Activated gamma-delta T cell treated with anti-CD3 and anti-CD28 coated beads, Interleukin-2, amount 50 U/mL, for 16 hours (primary cell): ENCODE results near the gene SLC15A1.

ENCODE experiments used
- DNase-seq: peaks from one replicate; pipeline ENCODE4 v3.0.0-alpha.2; 2020; ENCODE audit warnings: low read depth

Gene SLC15A1

DNA sequence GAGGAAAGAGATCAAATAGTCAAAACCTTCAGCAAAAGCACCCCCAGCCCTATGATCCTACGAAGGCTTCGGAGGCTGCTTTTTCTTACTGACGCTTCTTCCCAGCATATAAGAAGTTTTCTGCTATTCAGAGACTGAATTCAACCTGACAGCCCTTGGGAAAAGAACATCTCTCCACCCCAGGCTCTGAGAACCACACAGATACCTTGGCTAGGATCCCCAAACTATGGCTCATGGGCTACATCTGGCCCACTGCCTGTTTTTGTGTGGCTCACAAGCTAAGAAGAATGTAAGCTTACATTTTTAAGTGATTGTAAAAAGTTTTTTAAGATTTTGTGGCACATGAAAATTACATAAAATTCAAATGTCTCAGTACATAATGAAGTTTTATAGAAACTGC is 3.0 kb downstream of the SLC15A1 start:
- no peak for DNase-seq

DNA sequence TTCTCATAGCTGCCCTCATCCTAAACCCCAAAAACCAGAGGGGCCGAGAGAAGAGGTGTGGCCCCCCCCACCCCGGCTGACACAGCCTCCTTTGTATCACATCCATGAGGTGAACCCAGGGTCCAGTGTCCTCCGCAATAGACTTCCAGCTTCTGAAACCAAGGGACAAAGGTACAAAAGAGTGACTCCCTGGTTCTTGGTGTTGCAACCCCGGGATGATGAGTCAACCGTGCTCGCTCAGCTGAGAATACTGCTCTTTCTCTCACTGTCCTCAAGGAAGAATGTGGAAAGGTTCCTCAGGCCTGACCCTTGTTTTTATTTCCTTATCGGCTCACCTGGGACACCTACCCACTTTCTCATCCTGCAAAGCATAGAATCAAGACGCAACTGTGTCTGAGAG is 5.5 kb downstream of the SLC15A1 start:
- DNase-seq, result no peak

DNA sequence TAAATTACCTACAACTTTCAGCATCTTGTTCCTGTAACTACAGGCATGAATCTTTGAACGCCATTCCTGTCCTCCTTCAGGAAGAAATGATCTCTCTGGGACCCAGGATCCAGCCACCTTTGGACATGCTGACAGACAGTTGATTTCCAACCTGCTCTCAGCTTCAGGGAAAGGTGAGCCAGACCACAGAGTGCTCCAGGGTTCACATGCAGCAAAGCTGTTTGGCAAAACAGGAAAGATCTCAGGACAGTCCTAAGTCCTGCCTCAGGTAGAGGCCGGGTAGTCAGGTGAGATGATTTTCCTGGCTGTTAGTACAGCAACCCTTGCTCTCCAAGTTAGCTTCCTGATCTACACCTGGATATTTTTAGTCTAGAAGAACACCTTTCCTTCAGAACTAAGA is 9.1 kb downstream of the SLC15A1 start:
- DNase-seq, result no peak

DNA sequence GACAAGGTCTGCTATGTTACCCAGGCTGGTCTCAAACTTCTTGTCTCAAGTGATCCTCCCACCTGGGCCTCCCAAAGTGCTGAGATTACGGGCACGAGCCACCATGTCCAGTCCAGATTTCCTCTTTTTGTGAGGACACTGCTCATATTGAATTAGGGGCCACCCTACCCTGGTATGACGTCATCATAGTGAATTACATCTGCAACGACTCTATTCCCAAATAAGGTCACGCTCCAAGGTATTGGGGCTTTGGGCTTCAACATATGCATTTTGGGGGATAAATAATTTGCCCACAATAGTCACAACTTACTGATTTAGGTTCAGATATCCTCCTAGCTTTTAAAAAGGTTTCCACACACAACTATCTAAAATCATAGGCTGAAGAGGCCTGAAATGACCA is 9.5 kb downstream of the SLC15A1 start:
- no peak for DNase-seq

DNA sequence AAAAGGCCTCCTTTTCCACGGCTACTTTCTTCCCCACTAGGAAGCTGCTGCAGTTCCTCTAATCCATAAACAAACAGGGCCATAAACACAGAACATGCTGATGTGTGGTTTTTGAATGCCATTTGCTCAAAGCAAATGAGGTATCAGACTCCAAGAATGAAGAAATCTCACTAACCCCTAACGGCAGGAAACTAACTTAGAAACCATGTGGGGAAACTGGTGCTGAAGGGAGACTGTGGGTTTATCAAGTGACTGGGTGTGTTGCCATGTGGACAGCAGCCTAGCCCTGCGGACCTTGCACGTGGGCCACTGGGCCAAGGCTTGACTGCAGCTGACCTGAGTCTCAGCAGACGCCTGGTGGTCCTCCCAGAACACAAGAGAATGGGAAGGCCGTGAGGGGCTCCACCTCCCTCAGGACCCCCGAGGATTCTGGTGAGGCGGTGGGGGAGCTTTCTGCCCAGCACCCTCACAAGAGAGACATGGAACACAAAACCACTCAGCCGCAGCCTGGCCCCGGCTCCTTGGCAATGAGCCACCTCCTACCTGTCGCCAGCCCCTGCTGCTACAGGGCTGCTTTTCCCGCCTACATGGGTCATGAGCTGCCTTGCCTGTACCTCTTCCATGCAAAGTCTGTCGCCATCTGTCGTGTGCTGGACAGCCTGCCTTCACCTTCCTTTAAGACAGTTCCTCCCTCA is 10.6 kb downstream of the SLC15A1 start:
- DNase-seq, result no peak

DNA sequence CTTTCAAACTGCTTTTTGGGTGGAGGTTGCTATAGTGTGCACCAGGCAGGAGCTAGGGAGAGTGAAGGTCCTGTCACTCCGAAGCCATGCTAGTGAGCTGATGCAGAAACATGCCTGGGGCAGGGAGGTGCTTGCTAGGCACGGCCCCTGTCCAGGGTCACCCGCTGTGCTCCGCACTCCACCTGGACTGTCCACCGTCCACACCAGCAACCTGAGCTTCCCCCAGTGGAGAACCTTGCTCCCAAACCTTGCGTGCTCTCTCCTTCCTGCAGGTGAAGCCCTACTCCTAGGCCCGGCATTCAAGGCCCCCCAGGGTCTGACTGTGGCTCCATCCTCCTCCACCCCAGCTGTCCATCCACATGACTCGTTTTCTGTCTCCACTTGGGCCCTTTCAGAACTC is 12.3 kb downstream of the SLC15A1 start:
- DNase-seq, result no peak

DNA sequence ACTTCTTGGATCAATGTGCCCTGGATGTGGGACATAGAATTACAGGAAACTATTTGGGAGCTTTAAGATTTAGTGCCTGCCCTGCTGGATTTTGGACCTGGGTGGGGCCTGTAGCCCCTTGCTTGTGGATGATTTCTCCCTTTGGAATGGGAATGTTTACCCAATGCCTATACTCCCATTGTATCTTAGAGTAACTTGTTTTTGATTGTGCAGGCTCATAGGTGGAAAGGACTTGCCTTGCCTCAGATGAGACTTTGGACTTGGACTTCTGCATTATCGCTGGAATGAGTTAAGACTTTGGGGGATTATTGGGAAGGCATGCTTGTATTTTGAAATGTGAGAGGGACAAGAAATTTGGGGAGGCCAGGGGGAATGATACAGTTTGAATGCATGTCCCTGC is 13.5 kb downstream of the SLC15A1 start:
- no peak for DNase-seq

DNA sequence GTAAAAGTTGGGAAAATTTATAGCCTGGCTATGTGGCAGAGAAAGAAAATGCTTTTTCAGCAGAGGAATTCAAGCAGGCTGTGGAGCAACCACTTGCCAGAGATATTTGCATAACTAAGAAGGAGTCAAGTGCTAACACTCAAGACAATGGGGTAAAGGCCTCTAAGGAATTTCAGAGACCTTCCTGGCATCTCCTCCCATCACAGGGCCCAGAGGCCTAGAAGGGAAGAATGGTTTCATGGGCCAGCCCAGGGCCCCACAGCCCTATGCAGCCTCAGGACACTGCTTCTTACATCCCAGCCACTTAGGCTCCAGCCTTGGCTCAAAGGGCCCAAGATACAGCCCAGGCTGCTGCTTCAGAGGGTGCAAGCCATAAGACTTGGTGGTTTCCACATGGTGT is 14.3 kb downstream of the SLC15A1 start:
- no peak for DNase-seq

DNA sequence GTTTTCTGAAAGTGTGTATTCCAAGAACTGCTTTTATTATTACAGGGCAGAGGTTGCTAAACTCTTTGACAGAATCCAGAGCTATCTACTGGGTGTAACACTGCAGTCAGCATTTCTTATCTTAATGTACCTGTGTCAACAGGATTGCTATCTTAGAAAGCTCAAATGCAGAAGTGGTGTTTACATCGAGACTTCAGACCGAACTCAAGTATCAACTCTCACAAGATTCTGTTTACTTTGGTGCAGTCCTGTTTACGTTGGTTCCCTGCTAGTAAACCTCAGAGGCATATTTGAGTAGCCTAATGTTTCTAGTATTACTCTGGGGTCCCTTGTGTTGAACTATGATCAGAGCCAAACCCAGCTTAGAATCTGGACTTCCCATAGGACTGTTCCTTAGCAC is 20.5 kb downstream of the SLC15A1 start:
- no peak for DNase-seq

DNA sequence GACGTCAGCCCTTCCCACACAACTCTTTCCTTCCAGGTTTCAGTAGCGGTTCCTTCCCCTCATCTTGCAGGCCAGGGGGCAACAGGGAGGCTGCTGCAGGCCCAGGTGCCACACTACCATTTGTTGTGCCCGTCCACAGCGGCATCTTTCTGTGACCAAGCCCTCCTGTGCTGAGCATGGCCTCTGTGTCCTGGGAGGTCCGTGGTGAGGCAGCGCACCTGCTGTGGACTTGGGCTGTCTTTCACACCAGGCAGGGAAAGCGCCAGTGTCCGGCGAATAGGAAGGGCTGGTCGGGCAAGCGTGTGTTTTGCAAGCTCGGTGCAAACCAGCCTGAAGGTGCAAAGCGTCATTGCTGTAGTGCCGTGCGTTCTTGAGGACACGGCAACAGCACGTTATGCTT is 21.4 kb downstream of the SLC15A1 start:
- DNase-seq, result no peak

DNA sequence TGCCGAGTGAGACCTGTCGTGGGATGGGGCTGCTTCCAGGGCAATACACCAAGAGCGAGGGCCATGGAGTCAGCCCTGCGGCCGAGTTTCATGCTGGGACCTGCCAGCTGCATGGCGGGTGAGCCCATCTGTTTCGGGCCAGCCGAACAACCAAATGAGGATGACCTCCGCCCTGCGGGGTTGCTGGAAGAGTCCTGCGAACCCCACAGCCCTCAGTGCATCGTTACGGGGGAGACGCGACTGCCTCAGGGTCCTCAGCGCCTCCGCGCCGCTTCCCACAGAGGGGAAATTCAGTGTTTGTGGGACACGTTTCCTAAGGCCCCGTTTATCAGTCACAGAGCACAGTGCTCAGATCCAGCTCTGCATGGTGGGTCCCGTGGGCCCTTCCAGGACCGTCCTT is 22.0 kb downstream of the SLC15A1 start:
- DNase-seq, result no peak

DNA sequence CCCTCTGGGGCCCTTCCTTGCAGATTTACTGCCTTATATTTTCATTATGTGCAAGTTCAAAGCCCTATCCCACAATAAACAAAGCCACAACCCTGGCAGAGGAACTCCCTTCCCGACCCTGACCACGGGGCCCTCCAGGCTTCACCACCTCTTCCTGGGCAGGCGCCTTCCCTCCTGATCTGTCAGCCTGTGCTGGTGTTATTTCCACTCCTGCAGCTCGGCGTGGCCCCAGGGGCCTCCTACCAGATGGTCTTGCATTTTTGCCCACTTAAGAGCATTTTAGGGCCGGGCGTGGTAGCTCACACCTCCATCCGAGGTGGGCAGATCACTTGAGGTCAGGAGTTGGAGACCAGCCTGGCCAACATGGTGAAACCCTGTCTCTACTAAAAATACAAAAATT is 22.8 kb downstream of the SLC15A1 start:
- DNase-seq, result no peak

DNA sequence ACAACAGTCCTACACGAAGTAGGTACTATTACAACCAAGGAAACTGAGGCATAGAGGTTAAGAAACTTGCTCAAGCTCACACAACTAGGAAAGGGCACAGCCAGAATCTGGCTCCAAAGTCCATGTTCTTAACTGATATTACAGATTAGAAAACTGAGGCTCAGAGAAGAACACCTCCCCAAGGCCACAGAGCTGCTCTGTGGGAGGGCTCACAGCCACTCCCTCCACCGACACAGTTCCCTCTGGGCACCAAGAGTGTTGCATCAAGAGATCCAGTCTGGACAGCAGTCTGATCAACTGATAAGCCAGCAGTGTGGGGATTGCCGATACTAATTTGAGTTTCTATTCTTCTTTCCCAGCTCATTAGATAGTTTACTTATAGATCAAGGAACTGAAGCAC is 29.5 kb downstream of the SLC15A1 start:
- DNase-seq, result no peak

DNA sequence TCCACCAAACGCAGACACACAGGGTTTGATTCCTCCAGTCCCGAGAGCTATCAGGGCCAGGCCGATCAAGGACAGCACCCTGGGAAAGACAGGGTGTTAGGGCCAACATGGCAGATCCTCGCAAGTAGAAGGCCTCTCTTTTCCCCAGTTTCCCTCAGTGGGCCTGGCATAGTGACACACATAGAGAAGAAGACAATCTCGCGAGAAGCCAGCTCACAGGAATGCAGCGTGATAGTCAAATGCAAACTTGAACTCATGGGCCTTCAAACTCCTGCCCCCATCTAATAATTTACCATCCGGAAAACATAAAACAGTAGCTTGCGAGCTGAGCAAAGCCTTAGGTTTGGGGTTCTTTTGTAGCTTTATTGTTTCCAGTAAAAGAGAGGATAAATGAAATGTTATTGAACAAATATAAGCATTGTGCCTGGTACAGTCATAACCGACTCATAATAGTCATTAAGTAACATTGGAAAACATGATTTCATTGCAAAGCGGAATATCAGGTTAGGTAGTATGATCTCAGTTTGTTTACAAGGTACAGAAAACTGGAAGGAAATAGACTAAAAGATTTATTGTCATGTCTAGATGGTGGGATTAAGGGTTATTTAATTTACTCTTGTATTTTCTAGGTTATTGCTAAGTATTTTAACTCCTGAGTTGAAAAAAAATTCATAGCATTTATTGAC is 30.5 kb downstream of the SLC15A1 start:
- DNase-seq, result no peak

DNA sequence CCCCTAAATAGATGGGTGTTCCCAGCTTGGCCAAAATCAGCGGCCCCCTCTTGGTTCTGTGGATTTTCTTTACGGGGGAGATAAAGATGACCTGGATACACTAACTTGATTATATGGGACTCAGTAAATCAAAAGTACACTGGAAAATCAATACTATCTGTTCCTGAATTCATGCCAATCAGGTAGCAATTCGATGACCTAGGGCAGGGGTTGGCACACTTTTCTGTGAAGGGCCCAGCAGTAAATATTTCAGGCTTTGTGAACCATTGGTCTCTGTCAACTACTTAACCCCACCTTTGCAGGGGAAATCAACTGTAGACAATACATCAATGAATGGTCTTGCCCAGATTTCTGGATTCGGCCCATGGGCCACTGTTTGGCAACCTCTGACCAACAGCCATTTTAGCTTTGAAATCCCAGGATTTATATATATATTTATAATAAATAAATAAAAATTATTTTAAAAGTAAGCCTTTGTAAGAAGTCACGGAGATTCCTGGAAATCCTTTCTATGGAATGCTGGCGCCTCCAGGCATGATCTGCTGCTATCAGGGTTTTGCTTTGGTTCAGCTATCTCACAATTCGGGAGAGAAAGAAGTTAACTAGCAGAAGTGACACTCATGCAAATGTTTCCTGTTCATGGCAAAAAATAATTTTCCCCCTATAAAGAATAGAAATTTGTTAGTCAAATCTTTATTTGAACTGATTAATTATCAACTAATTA is 32.8 kb downstream of the SLC15A1 start:
- no peak for DNase-seq

DNA sequence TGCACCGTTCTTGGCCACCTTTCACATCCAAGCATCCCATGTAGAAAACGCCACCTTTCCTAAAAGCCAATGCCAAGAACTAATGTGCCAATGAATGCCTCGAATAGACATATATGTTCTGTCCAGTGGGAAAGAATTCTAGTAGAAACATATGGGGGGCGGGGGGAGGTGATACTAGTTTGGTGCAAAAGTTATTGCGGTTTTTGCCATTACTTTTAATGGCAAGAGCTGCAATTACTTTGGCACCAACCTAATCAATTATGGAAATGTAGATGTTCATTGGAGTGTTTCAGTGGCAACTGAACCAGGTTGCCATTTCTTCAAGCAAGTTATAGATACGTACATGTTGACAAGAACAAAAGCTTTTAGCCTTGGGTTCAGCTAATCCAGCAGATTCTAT is 34.6 kb downstream of the SLC15A1 start:
- DNase-seq, result no peak

DNA sequence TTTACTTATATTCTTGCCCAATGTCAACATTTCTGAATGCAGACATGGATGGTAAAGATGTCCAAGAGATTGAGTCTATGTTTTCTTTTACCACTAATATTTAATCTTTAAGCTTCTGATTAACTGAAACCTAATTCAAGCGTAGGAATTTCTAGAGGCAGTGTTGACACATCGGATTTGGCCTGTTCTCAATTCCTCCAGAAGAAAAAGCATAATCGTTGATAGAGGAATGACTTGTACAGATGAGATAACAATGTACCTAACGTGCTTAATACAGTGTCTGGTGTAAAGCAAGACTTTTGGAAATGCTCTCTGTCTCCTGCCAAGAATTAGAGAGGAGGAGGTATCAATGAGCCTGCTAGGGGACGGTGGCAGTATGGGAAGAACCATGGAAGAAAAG is 35.2 kb downstream of the SLC15A1 start:
- no peak for DNase-seq

DNA sequence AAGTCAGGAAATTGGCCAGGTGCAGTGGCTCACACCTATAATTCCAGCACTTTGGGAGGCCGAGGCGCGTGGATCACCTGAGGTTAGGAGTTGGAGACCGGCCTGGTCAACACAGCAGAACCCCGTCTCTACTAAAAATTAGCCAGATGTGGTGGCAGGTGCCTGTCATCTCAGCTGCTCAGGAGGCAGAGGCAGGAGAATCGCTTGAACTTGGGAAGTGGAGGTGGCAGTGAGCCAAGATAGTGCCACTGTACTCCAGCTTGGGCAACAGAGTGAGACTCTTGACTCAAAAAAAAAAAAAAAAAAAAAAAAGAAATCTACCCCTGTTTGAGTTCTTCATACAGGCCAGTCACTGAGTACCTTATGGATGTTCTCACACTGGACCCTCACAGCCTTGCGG is 42.0 kb downstream of the SLC15A1 start:
- DNase-seq, result no peak

DNA sequence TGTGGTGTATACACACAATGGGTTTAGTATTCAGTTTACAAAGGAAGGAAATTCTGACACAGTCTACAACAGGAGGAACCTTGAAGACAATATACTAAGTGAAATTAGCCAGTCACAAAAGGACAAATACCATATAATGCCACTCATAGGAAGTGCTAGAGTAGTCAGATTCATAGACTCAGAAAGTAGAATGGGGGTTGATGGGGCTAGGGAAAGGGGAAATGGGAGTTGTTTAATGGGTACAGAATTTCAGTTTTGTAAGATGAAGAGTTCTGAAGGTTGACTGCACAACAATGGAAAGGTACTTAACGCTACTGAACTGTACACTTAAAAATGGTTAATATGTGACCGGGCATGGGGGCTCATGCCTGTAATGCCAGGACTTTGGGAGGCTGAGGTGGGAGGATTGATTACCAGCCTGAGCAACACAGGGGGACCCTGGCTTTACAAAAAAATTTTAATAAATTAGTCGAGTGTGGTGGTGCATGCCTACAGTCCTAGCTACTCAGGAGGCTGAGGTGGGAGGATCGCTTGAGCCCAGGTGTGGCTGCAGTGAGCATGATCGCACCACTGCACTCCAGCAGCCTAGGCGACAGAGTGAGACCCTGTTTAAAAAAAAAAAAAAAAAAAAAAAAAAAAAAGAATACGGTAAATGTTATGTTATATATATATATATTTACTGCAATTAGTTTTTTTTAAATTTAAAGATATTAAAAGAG is 45.0 kb downstream of the SLC15A1 start:
- no peak for DNase-seq

DNA sequence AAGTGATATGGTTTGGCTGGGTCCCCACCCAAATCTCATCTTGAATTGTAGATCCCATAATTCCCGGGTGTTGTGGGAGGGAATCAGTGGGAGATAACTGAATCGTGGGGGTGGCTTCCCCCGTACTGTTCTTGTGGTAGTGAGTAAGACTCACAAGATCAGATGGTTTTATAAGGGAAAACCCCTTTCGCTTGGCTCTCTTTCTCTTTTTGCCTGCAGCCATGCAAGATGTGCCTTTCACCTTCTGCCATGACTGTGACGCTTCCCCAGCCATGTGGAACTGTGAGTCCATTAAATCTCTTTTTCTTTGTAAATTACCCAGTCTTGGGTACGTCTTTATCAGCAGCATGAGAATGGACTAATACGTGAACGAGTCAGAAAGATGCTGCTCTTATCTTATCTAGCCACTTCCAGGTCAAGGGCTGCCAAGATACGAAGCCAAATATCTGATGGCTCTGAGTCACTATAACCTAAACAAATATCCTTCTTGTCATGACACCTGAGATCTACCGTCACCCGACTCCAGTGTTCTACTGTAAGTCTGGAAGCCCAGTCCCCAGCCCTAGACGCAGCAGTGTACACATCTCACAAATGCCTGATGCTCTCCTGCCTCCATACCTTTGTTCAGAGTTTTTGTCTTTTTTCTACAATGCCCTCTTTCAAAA is 45.9 kb downstream of the SLC15A1 start:
- DNase-seq, result no peak

DNA sequence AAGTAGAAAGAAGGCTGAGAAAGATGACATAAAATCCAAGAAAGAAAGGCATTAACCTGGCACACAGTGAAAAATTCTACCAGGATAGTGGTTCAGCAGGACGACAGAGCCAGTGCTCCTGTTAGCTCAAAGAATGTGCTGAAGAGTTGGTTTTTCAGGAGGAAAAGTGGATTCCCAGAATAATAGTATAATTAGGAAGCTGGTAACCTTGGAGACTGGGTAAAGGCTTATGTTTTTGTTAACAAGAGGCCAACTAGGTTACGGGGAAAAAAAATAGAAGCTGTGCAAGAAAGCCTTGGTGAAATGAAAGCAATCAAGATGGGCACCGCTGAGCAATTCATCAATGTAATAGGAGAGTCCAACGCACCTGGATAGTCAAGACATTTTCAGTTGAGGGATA is 54.7 kb downstream of the SLC15A1 start:
- no peak for DNase-seq

DNA sequence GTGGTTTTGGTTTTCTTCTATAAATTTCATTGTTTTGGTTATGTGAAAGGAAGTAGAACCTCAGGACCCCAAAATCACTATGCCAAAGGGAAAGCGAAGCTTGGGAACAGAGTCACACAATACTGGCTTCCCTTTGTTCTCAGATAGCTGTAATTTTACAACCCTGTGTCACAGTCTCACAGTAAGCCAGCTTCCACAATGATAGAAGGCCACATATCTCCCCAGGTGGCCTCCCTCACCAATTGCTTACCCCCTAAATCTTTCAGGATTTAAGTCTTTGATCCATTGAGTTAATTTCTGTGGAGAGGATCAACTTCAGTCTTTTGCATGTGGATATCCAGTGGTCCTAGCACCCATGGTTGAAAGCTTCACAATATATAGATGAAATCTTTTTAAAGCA is 58.7 kb downstream of the SLC15A1 start:
- DNase-seq, result no peak
